K562 (cell line): ENCODE data around the gene HMGCL. TPM values are rescaled to one million over a fixed set of nuclear protein-coding genes. Genes with fewer than 3 reads are reported as not detected.

Experiments
- BRCA1 ChIP-seq, 2 experiments: fragments of 450-650 bp in 1 of 2; sonication (generic) in 1 of 2; formaldehyde crosslinking in 1 of 2; IDR thresholded peaks; 2 replicates each; pipeline versions ENCODE4 v1.5.0 to v1.6.1; 2017 to 2020; ENCODE audit warnings: mild to moderate bottlenecking in 1 of 2, missing genetic modification reagents in 1 of 2
- CBX2 ChIP-seq: fragments of 200-600 bp; sonication (generic); IDR thresholded peaks from one replicate; pipeline ENCODE4 v1.6.1; 2012; ENCODE audit warnings: mild to moderate bottlenecking, low read length, inconsistent platforms; ENCODE audit not compliant: insufficient read depth, poor library complexity, severe bottlenecking
- CEBPB ChIP-seq: fragments of 450-650 bp; IDR thresholded peaks from 2 replicates; pipeline ENCODE4 v1.6.1; 2016; ENCODE audit warnings: missing genetic modification characterization, missing compliant biosample characterization
- ESRRA ChIP-seq: fragments of 450-650 bp; IDR thresholded peaks from 2 replicates; pipeline ENCODE4 v1.6.1; 2014; ENCODE audit warnings: low read depth, mild to moderate bottlenecking, moderate library complexity, borderline replicate concordance
- HDAC8 ChIP-seq: fragments of 450-650 bp; IDR thresholded peaks from 2 replicates; pipeline ENCODE4 v1.6.1; 2016; ENCODE audit warnings: mild to moderate bottlenecking, missing genetic modification characterization, moderate library complexity, missing compliant biosample characterization
- KDM5B ChIP-seq: fragments of 200-600 bp; sonication (generic); IDR thresholded peaks from 2 replicates; pipeline ENCODE4 v1.6.1; 2012; ENCODE audit warnings: low read depth, mild to moderate bottlenecking, moderate library complexity, low read length, control low read depth, inconsistent platforms; ENCODE audit not compliant: insufficient replicate concordance
- L3MBTL2 ChIP-seq: fragments of 450-650 bp; IDR thresholded peaks from 2 replicates; pipeline ENCODE4 v1.6.1; 2016; ENCODE audit warnings: mild to moderate bottlenecking, moderate library complexity
- LARP7 ChIP-seq: fragments of 450-650 bp; IDR thresholded peaks from 2 replicates; pipeline ENCODE4 v1.6.1; 2016
- LCOR ChIP-seq: sonication (generic); formaldehyde crosslinking; IDR thresholded peaks from 2 replicates; pipeline ENCODE4 v1.8.0; 2022; ENCODE audit warnings: mild to moderate bottlenecking, missing genetic modification reagents
- NELFE ChIP-seq: IDR thresholded peaks from 2 replicates; pipeline ENCODE4 v1.6.1; 2011; ENCODE audit warnings: mild to moderate bottlenecking; ENCODE audit not compliant: insufficient read depth, insufficient read length
- PPARD ChIP-seq: fragments of 250-450 bp; sonication (Bioruptor Pico); IDR thresholded peaks from 2 replicates; pipeline ENCODE4 v1.8.0; 2022; ENCODE audit warnings: inconsistent platforms, mild to moderate bottlenecking, moderate library complexity
- SIX5 ChIP-seq, 2 experiments: IDR thresholded peaks; 2 replicates each; pipeline ENCODE4 v1.6.1; 2011; ENCODE audit warnings: low read length in 2 of 2, borderline replicate concordance in 1 of 2, low read depth in 1 of 2, mild to moderate bottlenecking in 1 of 2, moderate library complexity in 1 of 2; ENCODE audit not compliant: insufficient read depth in 1 of 2
- YY1 ChIP-seq, 3 experiments: IDR thresholded peaks; 2 replicates each; pipeline ENCODE4 v1.6.1; 2011; ENCODE audit warnings: low read length in 2 of 3, mild to moderate bottlenecking in 2 of 3, moderate library complexity in 2 of 3, borderline replicate concordance in 1 of 3, control low read depth in 1 of 3, low read depth in 1 of 3; ENCODE audit not compliant: insufficient read depth in 3 of 3, insufficient replicate concordance in 2 of 3, control insufficient read depth in 1 of 3, insufficient read length in 1 of 3; ENCODE audit errors: extremely low read depth in 1 of 3
- ZBTB1 ChIP-seq: sonication (generic); formaldehyde crosslinking; IDR thresholded peaks from 2 replicates; pipeline ENCODE4 v1.8.1; 2023; ENCODE audit warnings: missing genetic modification reagents, low read depth, mild to moderate bottlenecking, borderline replicate concordance
- ZFPM2 ChIP-seq: fragments of 250-450 bp; sonication (Bioruptor Pico); IDR thresholded peaks from 2 replicates; pipeline ENCODE4 v1.5.1; 2022; ENCODE audit warnings: mild to moderate bottlenecking
- ZNF384 ChIP-seq: IDR thresholded peaks from 2 replicates; pipeline ENCODE4 v1.6.1; 2012; ENCODE audit warnings: low read depth, low read length, improper control_type of control experiment
- ZNF436 ChIP-seq: fragments of 250-450, 450-650 bp; sonication (Bioruptor Pico); formaldehyde crosslinking; IDR thresholded peaks from 2 replicates; pipeline ENCODE4 v1.7.0; 2020; ENCODE audit warnings: mild to moderate bottlenecking
- ZNF699 ChIP-seq: fragments of 250-450 bp; sonication (Bioruptor Pico); IDR thresholded peaks from 2 replicates; pipeline ENCODE4 v1.8.0; 2021; ENCODE audit warnings: mild to moderate bottlenecking, moderate library complexity; ENCODE audit not compliant: insufficient replicate concordance
- polyA plus RNA-seq, 8 experiments: library from polyadenylated mRNA; depleted of rRNA in 4 of 8; stranded (reverse) in 5 of 8; unstranded in 3 of 8; fragments of >200 nt; fragmentation: Nextera tagmentation in 2 of 8; fragmentation: Illumina TruSeq in 1 of 8; extraction: Ambion mirVana in 2 of 8; extraction: Trizol in 1 of 8; gene quantifications; 2 replicates each; pipeline versions ENCODE4 v1.2.1 to v1.2.3, GENCODE V29; 2011 to 2014; ENCODE audit warnings: inconsistent platforms in 1 of 8, missing spikeins in 1 of 8
- total RNA-seq, 7 experiments: library from RNA; depleted of rRNA in 6 of 7; stranded (reverse); fragments of >200 nt in 6 of 7; fragmentation: Illumina TruSeq in 2 of 7; extraction: Trizol in 2 of 7; gene quantifications; 2 replicates each; pipeline versions ENCODE4 v1.2.1 to v1.2.3, GENCODE V29; 2011 to 2021; ENCODE audit warnings: low replicate concordance in 1 of 7
- TF ChIP-seq, protein P1 (sequence below): fragments of 200-800 bp; sonication (Bioruptor generic); IDR thresholded peaks from 2 replicates; pipeline ENCODE4 v1.6.1; 2016; ENCODE audit warnings: missing genetic modification characterization, missing compliant biosample characterization
- TF ChIP-seq, protein P2 (sequence below), 2 experiments: IDR thresholded peaks in 1 of 2; conservative IDR thresholded peaks in 1 of 2; 2 replicates each; pipeline ENCODE4 v1.6.1; 2016; ENCODE audit warnings: low read depth in 2 of 2, mild to moderate bottlenecking in 1 of 2, missing compliant biosample characterization in 1 of 2, missing genetic modification characterization in 1 of 2, moderate library complexity in 1 of 2

HMGCL gene
- total and polyA plus RNA-seq, 9 of the 15 experiments (the other 6 are each of a cell fraction or from before 2014, with no cell fraction given): 18.0 to 82.2 (median 24.2) TPM

DNA sequence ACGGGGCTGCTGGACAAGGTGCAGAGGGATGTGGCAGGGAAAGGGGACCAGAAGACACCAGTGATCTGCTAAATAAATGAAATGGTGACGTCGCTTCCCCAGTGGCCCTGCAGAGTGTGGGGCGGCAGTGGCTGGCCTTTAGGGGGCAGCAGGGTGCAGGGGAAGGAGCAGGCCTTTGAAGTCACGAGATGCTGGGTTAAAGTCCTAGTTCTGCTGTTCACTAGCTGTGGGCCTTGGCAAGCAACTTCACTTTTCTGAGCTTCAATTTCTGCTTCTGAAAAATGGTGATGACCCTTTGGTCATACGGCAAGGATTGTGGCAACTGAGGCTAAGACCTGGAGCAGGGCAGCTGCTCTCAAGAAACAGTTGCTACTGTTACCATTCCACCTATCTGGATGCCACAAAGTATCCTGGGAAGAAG lies 15.5 kb downstream of the HMGCL start (continued):
- TF ChIP-seq, protein P1, sequence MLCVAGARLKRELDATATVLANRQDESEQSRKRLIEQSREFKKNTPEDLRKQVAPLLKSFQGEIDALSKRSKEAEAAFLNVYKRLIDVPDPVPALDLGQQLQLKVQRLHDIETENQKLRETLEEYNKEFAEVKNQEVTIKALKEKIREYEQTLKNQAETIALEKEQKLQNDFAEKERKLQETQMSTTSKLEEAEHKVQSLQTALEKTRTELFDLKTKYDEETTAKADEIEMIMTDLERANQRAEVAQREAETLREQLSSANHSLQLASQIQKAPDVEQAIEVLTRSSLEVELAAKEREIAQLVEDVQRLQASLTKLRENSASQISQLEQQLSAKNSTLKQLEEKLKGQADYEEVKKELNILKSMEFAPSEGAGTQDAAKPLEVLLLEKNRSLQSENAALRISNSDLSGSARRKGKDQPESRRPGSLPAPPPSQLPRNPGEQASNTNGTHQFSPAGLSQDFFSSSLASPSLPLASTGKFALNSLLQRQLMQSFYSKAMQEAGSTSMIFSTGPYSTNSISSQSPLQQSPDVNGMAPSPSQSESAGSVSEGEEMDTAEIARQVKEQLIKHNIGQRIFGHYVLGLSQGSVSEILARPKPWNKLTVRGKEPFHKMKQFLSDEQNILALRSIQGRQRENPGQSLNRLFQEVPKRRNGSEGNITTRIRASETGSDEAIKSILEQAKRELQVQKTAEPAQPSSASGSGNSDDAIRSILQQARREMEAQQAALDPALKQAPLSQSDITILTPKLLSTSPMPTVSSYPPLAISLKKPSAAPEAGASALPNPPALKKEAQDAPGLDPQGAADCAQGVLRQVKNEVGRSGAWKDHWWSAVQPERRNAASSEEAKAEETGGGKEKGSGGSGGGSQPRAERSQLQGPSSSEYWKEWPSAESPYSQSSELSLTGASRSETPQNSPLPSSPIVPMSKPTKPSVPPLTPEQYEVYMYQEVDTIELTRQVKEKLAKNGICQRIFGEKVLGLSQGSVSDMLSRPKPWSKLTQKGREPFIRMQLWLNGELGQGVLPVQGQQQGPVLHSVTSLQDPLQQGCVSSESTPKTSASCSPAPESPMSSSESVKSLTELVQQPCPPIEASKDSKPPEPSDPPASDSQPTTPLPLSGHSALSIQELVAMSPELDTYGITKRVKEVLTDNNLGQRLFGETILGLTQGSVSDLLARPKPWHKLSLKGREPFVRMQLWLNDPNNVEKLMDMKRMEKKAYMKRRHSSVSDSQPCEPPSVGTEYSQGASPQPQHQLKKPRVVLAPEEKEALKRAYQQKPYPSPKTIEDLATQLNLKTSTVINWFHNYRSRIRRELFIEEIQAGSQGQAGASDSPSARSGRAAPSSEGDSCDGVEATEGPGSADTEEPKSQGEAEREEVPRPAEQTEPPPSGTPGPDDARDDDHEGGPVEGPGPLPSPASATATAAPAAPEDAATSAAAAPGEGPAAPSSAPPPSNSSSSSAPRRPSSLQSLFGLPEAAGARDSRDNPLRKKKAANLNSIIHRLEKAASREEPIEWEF (CRISPR knock-in tag): 0 out of 2 replicates have a peak, but pooled peaks have one; percentile 53
- TF ChIP-seq CEBPB (tag) (no peak), NELFE (no peak), KDM5B (no peak), ZBTB1 (CRISPR knock-in tag) (no peak), PPARD (CRISPR knock-in tag) (no peak), HDAC8 (0 out of 2 replicates have a peak, but pooled peaks have one; percentile 31), ZNF436 (no peak), YY1 (IDR thresholded peaks at IDR 0.05; ENCODE audit: borderline replicate concordance in 1 of 3, control insufficient read depth in 1 of 3, extremely low read depth in 1 of 3, insufficient read depth in 3 of 3, insufficient read length in 1 of 3, insufficient replicate concordance in 2 of 3, low read depth in 1 of 3, low read length in 2 of 3) (peak in 1 of 3 experiments; percentile 36), ZFPM2 (CRISPR knock-in tag) (no peak), CBX2 (no peak), L3MBTL2 (peak; percentile 32), LARP7 (no peak), SIX5 (IDR thresholded peaks at IDR 0.05; ENCODE audit: borderline replicate concordance in 1 of 2, insufficient read depth in 1 of 2, low read depth in 1 of 2, low read length in 2 of 2) (no peak), ZNF699 (no peak), BRCA1 (IDR thresholded peaks at IDR 0.05) (no peak), BRCA1 (CRISPR knock-in tag; IDR thresholded peaks at IDR 0.05) (no peak), ESRRA (peak; percentile 15; the same call in 1 of the 2 replicates), LCOR (CRISPR knock-in tag) (no peak; the same call in 1 of the 2 replicates), ZNF384 (no peak)
- TF ChIP-seq, protein P2, sequence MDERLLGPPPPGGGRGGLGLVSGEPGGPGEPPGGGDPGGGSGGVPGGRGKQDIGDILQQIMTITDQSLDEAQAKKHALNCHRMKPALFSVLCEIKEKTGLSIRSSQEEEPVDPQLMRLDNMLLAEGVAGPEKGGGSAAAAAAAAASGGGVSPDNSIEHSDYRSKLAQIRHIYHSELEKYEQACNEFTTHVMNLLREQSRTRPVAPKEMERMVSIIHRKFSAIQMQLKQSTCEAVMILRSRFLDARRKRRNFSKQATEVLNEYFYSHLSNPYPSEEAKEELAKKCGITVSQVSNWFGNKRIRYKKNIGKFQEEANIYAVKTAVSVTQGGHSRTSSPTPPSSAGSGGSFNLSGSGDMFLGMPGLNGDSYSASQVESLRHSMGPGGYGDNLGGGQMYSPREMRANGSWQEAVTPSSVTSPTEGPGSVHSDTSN (CRISPR knock-in tag; IDR thresholded peaks at IDR 0.05; ENCODE audit: low read depth): no peak
- TF ChIP-seq, protein P2 (tag; conservative IDR thresholded peaks at IDR 0.05; ENCODE audit: low read depth): no peak
